ENCODE results near the gene GPX1.

DNA sequence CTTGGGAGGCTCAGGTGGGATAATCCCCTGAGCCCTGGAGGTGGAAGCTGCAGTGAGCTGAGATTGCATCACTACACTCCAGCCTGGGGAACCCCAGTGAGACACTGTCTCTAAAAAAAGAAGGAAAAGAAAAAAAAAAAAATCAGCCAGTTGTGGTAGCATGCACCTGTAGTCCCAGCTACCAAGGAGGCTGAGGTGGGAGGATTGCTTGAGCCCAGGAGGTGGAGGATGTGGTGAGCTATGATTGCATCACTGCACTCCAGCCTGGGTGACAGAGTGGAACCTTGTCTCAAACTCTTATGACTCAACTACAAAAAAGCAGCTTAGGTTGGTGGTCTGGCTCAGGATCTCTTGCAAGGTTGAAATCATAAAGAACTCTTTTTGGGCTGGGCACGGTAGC is 19.3 kb upstream of the GPX1 start:
- TF ChIP-seq, protein P1, sequence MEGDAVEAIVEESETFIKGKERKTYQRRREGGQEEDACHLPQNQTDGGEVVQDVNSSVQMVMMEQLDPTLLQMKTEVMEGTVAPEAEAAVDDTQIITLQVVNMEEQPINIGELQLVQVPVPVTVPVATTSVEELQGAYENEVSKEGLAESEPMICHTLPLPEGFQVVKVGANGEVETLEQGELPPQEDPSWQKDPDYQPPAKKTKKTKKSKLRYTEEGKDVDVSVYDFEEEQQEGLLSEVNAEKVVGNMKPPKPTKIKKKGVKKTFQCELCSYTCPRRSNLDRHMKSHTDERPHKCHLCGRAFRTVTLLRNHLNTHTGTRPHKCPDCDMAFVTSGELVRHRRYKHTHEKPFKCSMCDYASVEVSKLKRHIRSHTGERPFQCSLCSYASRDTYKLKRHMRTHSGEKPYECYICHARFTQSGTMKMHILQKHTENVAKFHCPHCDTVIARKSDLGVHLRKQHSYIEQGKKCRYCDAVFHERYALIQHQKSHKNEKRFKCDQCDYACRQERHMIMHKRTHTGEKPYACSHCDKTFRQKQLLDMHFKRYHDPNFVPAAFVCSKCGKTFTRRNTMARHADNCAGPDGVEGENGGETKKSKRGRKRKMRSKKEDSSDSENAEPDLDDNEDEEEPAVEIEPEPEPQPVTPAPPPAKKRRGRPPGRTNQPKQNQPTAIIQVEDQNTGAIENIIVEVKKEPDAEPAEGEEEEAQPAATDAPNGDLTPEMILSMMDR (IDR thresholded peaks at IDR 0.05; ENCODE audit: low read length) = no peak
- no peak for TF ChIP-seq EZH2phosphoT487 (IDR thresholded peaks at IDR 0.05; ENCODE audit: low read length)

Data from MM.1S (cell line).